Measurements from ENCODE around the gene XYLB.
"Not testable (repeated sequence)": the region's sequence is repeated elsewhere in the genome, so short reads cannot be mapped to it uniquely, and the experiment has no call there.

XYLB gene

DNA sequence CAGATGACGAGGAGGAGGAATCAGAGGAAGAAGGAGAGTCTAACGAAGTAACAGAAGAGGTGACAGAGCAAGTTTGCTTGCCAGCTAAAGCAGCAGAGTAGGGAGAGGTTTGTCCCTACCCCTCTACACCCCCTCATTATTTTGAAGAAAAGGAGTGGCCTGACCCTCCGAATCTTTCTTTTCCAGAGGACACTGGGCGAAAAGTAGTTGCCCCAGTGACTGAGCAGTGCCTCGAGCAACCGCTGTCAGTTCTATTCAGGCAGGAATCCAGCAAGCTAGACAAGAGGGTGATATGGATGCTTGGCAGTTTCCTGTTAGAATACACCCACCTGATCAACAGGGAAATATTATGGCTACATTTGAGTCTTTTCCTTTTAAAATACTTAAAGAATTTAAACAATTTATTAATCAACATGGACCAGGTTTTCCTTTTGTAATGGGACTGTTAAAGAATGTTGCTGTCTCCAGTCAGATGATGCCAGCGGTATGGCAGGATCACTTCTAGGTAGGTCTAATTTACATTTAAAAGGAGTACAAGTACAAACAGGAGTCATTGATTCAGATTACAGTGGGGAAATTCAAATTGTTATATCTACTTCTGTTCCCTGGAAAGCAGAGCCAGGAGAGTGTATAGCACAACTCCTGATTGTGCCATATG, 75.2 kb downstream of the XYLB start:
- no peak overlapping the region for H3K27ac ChIP-seq (ENCODE audit: low read length)
- peaks cover 4% of the 10 kb centered on the region; the same call in 1 of the 2 replicates for H3K4me1 ChIP-seq (ENCODE audit: low read length)
- H4K20me1 ChIP-seq (ENCODE audit: insufficient read depth, low read length): no peaks in the 10 kb centered on the region
- H3K36me3 ChIP-seq (replicated peaks; ENCODE audit: insufficient read depth, low read length): no peaks in the 10 kb centered on the region
- H3K79me2 ChIP-seq (ENCODE audit: low read length): no peaks in the 10 kb centered on the region
- no peak overlapping the region for H3K4me3 ChIP-seq (ENCODE audit: low read length)
- no peak for TF ChIP-seq EZH2 (optimal IDR thresholded peaks at IDR 0.05; ENCODE audit: low read depth, low read length)
- no peaks in the 10 kb centered on the region for H3K9me3 ChIP-seq (replicated peaks; ENCODE audit: insufficient read depth, low read length)
- H2AFZ ChIP-seq (ENCODE audit: low read length): no peak overlapping the region
- no peak for DNase-seq
- H3K9ac ChIP-seq (ENCODE audit: low read length): no peak overlapping the region
- H3K4me2 ChIP-seq (ENCODE audit: low read depth, low read length): no peak overlapping the region
- no peaks in the 10 kb centered on the region for H3F3A ChIP-seq (ENCODE audit: insufficient read depth, low read length)
- no peaks in the 10 kb centered on the region for H3K27me3 ChIP-seq (replicated peaks; ENCODE audit: insufficient read depth, low read length)
- no peaks in the 10 kb centered on the region for H3K9me2 ChIP-seq (replicated peaks; ENCODE audit: insufficient read depth, low read length)

GRCh38 chr3:38426798-38427426, 80.3 kb downstream of the XYLB start:
- not testable (repeated sequence) for H3K27ac ChIP-seq (ENCODE audit: low read length)

DNA sequence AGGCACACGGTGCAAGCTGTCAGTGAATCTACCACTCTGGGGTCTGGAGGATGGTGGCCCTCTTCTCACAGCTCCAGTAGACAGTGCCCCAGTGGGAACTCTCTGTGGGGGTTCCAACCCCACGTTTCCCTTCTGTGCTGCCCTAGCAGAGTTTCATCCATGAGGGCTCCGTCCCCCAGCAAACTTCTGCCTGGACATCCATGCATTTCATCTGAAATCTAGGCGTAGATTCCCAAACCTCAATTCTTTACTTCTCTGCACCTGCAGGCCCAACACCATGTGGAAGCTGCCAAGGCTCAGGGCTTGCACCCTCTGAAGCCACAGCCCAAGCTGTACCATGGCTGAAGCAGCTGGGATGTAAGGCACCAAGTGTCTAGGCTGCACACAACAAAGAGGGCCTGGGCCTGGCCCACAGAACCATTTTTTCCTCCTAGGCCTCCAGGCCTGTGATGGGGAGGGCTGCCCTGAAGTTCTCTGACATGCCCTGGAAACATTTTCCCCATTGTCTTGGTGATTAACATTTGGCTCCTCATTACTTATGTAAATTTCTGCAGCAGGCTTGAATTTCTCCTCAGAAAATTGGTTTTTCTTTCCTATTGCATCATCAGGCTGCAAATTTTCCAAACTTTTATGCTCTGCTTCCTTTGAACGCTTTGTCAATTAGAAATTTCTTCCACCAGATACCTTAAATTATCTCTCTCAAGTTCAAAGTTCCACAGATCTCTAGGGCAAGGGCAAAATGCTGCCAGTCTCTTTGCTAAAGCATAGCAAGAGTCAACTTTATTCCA, 86.5 kb downstream of the XYLB start:
- H3K9ac ChIP-seq (ENCODE audit: low read length); H3K27me3 ChIP-seq (replicated peaks; ENCODE audit: insufficient read depth, low read length); H3K4me2 ChIP-seq (ENCODE audit: low read depth, low read length); H2AFZ ChIP-seq (ENCODE audit: low read length); H3K9me2 ChIP-seq (replicated peaks; ENCODE audit: insufficient read depth, low read length); H3K4me3 ChIP-seq (ENCODE audit: low read length); H3K27ac ChIP-seq (ENCODE audit: low read length); DNase-seq; H4K20me1 ChIP-seq (ENCODE audit: insufficient read depth, low read length); H3K79me2 ChIP-seq (ENCODE audit: low read length); H3F3A ChIP-seq (ENCODE audit: insufficient read depth, low read length); H3K36me3 ChIP-seq (replicated peaks; ENCODE audit: insufficient read depth, low read length); H3K9me3 ChIP-seq (replicated peaks; ENCODE audit: insufficient read depth, low read length); H3K4me1 ChIP-seq (ENCODE audit: low read length): not testable (repeated sequence)

More at GRCh38 chr3:38426798-38427426, 80.3 kb downstream of the XYLB start:
- H3K4me3 ChIP-seq (ENCODE audit: low read length); H3K27me3 ChIP-seq (replicated peaks; ENCODE audit: insufficient read depth, low read length); H3K79me2 ChIP-seq (ENCODE audit: low read length); H3K9ac ChIP-seq (ENCODE audit: low read length); H3K4me1 ChIP-seq (ENCODE audit: low read length); H3K9me2 ChIP-seq (replicated peaks; ENCODE audit: insufficient read depth, low read length); H3K9me3 ChIP-seq (replicated peaks; ENCODE audit: insufficient read depth, low read length); H4K20me1 ChIP-seq (ENCODE audit: insufficient read depth, low read length); H3F3A ChIP-seq (ENCODE audit: insufficient read depth, low read length); H3K36me3 ChIP-seq (replicated peaks; ENCODE audit: insufficient read depth, low read length); H2AFZ ChIP-seq (ENCODE audit: low read length): not testable (repeated sequence)
- peak overlapping the region; percentile 12; the same call in 1 of the 2 replicates for H3K4me2 ChIP-seq (ENCODE audit: low read depth, low read length)
- peak; percentile 25 for DNase-seq

- not testable (repeated sequence) for H3K4me3 ChIP-seq (ENCODE audit: low read length); H3K4me1 ChIP-seq (ENCODE audit: low read length)
Observed at GRCh38 chr3:38433661-38434060, 87.1 kb downstream of the XYLB start.

DNA sequence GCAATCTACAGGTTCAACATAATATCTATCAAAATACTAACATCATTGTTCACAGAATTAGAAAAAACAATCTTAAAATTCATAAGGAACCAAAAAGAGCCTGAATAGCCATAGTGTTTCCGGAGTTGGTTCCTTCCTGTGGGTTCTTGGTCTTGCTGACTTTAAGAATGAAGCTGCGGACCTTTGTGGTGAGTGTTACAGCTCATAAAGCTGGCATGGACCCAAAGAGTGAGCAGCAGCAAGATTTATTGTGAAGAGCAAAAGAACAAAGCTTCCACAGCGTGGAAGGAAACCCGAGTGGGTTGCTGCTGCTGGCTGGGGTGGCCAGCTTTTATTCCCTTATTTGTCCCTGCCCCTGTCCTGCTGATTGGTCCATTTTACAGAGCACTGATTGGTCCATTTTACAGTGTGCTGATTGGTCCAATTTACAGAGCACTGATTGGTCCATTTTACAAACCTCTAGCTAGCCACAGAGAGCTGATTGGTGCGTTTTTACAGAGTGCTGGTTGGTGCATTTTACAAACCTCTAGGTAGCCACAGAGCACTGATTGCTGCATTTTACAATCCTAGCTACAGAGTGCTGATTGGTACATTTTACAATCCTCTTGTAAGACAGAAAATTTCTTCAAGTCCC, 92.0 kb downstream of the XYLB start:
- H2AFZ ChIP-seq (ENCODE audit: low read length); H3K9me2 ChIP-seq (replicated peaks; ENCODE audit: insufficient read depth, low read length); H3K4me1 ChIP-seq (ENCODE audit: low read length); H3K9me3 ChIP-seq (replicated peaks; ENCODE audit: insufficient read depth, low read length); H3F3A ChIP-seq (ENCODE audit: insufficient read depth, low read length); DNase-seq; H3K9ac ChIP-seq (ENCODE audit: low read length); H3K4me2 ChIP-seq (ENCODE audit: low read depth, low read length); H4K20me1 ChIP-seq (ENCODE audit: insufficient read depth, low read length); H3K27me3 ChIP-seq (replicated peaks; ENCODE audit: insufficient read depth, low read length); H3K36me3 ChIP-seq (replicated peaks; ENCODE audit: insufficient read depth, low read length); H3K4me3 ChIP-seq (ENCODE audit: low read length); H3K27ac ChIP-seq (ENCODE audit: low read length); H3K79me2 ChIP-seq (ENCODE audit: low read length): not testable (repeated sequence)

More at GRCh38 chr3:38433661-38434060, 87.1 kb downstream of the XYLB start:
- H3K9me2 ChIP-seq (replicated peaks; ENCODE audit: insufficient read depth, low read length); H4K20me1 ChIP-seq (ENCODE audit: insufficient read depth, low read length); H3K9ac ChIP-seq (ENCODE audit: low read length); H3F3A ChIP-seq (ENCODE audit: insufficient read depth, low read length); H3K9me3 ChIP-seq (replicated peaks; ENCODE audit: insufficient read depth, low read length); H3K27ac ChIP-seq (ENCODE audit: low read length); H2AFZ ChIP-seq (ENCODE audit: low read length); H3K36me3 ChIP-seq (replicated peaks; ENCODE audit: insufficient read depth, low read length); DNase-seq; H3K27me3 ChIP-seq (replicated peaks; ENCODE audit: insufficient read depth, low read length); H3K79me2 ChIP-seq (ENCODE audit: low read length); H3K4me2 ChIP-seq (ENCODE audit: low read depth, low read length): not testable (repeated sequence)

GRCh38 chr3:38443205-38443604, 96.6 kb downstream of the XYLB start:
- not testable (repeated sequence) for H3K36me3 ChIP-seq (replicated peaks; ENCODE audit: insufficient read depth, low read length); H3K9me2 ChIP-seq (replicated peaks; ENCODE audit: insufficient read depth, low read length); H3K4me3 ChIP-seq (ENCODE audit: low read length); H4K20me1 ChIP-seq (ENCODE audit: insufficient read depth, low read length); H3K9me3 ChIP-seq (replicated peaks; ENCODE audit: insufficient read depth, low read length); H3K27ac ChIP-seq (ENCODE audit: low read length); H3F3A ChIP-seq (ENCODE audit: insufficient read depth, low read length); H3K4me2 ChIP-seq (ENCODE audit: low read depth, low read length); H3K27me3 ChIP-seq (replicated peaks; ENCODE audit: insufficient read depth, low read length); H3K79me2 ChIP-seq (ENCODE audit: low read length); H3K9ac ChIP-seq (ENCODE audit: low read length); H2AFZ ChIP-seq (ENCODE audit: low read length); DNase-seq; H3K4me1 ChIP-seq (ENCODE audit: low read length)
